K562 treated with DMSO at 1 percent for 48 hours (cell line): ENCODE results near the gene MAT2A. TPM values are rescaled to one million over a fixed set of nuclear protein-coding genes. Genes with fewer than 3 reads are reported as not detected.

Source experiments
- total RNA-seq: library from RNA; unstranded; fragments of 300-600 nt; gene quantifications from 2 replicates; pipeline ENCODE4 v1.2.3, GENCODE V29; 2022; ENCODE audit warnings: low replicate concordance; ENCODE audit errors: extremely low read depth

The MAT2A gene
- total RNA-seq, result not detected in 2 replicates

GRCh38 chr2:85538507-85539360 is at the start of gene MAT2A:
Gene MAT2A (plus strand): TSS chr2:85539168. CDS start chr2:85539288, 120 bp downstream.

GRCh38 chr2:85561280-85562212 is 22.6 kb downstream of the MAT2A start, which contains the start of gene GGCX:
Gene GGCX (minus strand): TSS chr2:85561493. CDS start chr2:85561428, 65 bp downstream.

GRCh38 chr2:85577386-85578242 is 38.6 kb downstream of the MAT2A start, which contains the start of gene VAMP8:
Gene VAMP8 (plus strand): TSS chr2:85577586. CDS start chr2:85577647, 61 bp downstream.

GRCh38 chr2:85584354-85584856 is 45.4 kb downstream of the MAT2A start, which contains the start of gene VAMP5:
Gene VAMP5 (plus strand): TSS chr2:85584431. CDS start chr2:85584491, 60 bp downstream.

Other genes starting within 250 kb of the MAT2A start
- 93.1 TPM in 1 of 2 replicates, not detected in the other for gene TGOLN2, start 211.2 kb upstream of the MAT2A start, total RNA-seq
- gene RETSAT, start 184.6 kb upstream of the MAT2A start, total RNA-seq, result 438 TPM in 1 of 2 replicates, not detected in the other
- not detected in 2 replicates for gene ELMOD3, start 184.4 kb upstream of the MAT2A start, total RNA-seq
- gene CAPG, start 128.8 kb upstream of the MAT2A start, total RNA-seq, result not detected in 2 replicates
- not detected in 2 replicates for gene SH2D6, start 120.5 kb upstream of the MAT2A start, total RNA-seq
- not detected in 2 replicates for gene GGCX, start 22.3 kb downstream of the MAT2A start, total RNA-seq
- not detected in 2 replicates for gene VAMP8, start 38.4 kb downstream of the MAT2A start, total RNA-seq
- not detected in 2 replicates for gene VAMP5, start 45.3 kb downstream of the MAT2A start, total RNA-seq
- gene RNF181, start 56.6 kb downstream of the MAT2A start, total RNA-seq, result not detected in 2 replicates
- gene TMEM150A, start 63.5 kb downstream of the MAT2A start, total RNA-seq, result not detected in 2 replicates
- gene C2orf68, start 72.9 kb downstream of the MAT2A start, total RNA-seq, result not detected in 2 replicates
- not detected in 2 replicates for gene USP39, start 77.0 kb downstream of the MAT2A start, total RNA-seq
- not detected in 2 replicates for gene SFTPB, start 129.0 kb downstream of the MAT2A start, total RNA-seq
- not detected in 2 replicates for gene GNLY, start 155.2 kb downstream of the MAT2A start, total RNA-seq
- gene ATOH8, start 214.8 kb downstream of the MAT2A start, total RNA-seq, result not detected in 2 replicates